IPS-15b (cell line): ENCODE data around the gene UGT1A10.
"Not testable (repeated sequence)": the region's sequence is repeated elsewhere in the genome, so short reads cannot be mapped to it uniquely, and the experiment has no call there.

Experiments used
- H3K27me3 ChIP-seq: one replicate; pipeline ENCODE4 v1.6.1; 2013; ENCODE audit warnings: low read length; ENCODE audit not compliant: control insufficient read depth, insufficient read depth
- H3K36me3 ChIP-seq: one replicate; pipeline ENCODE4 v1.6.1; 2013; ENCODE audit warnings: low read length; ENCODE audit not compliant: control insufficient read depth, insufficient read depth
- H3K4me1 ChIP-seq: one replicate; pipeline ENCODE4 v1.6.1; 2013; ENCODE audit warnings: mild to moderate bottlenecking, low read length; ENCODE audit not compliant: control insufficient read depth, insufficient read depth
- H3K4me3 ChIP-seq: one replicate; pipeline ENCODE4 v1.5.1; 2013; ENCODE audit warnings: low read depth, low read length
- H3K9ac ChIP-seq: one replicate; pipeline ENCODE4 v1.6.1; 2013; ENCODE audit warnings: low read depth, mild to moderate bottlenecking, low read length
- H3K9me3 ChIP-seq: one replicate; pipeline ENCODE4 v1.6.1; 2013; ENCODE audit warnings: mild to moderate bottlenecking, low read length; ENCODE audit not compliant: control insufficient read depth, insufficient read depth

Gene UGT1A10

GRCh38 chr2:233713262-233713615 is 77.0 kb downstream of the UGT1A10 start:
- Histone ChIP-seq H3K9me3 (no peaks in the 10 kb centered on the region), H3K36me3 (no peaks in the 10 kb centered on the region), H3K9ac (no peak overlapping the region), H3K4me3 (no peak overlapping the region), H3K27me3 (no peaks in the 10 kb centered on the region), H3K4me1 (no peaks in the 10 kb centered on the region)

GRCh38 chr2:233714121-233714520 is 77.9 kb downstream of the UGT1A10 start:
- H3K9me3 ChIP-seq, result no peaks in the 10 kb centered on the region
- H3K4me3 ChIP-seq, result no peak overlapping the region
- no peaks in the 10 kb centered on the region for H3K4me1 ChIP-seq
- no peaks in the 10 kb centered on the region for H3K36me3 ChIP-seq
- H3K27me3 ChIP-seq, result no peaks in the 10 kb centered on the region
- H3K9ac ChIP-seq, result no peak overlapping the region

- Histone ChIP-seq H3K4me3 (no peak within 1 kb of the TSS), H3K9me3 (no peaks in the 10 kb centered on the region), H3K27me3 (no peaks in the 10 kb centered on the region), H3K4me1 (no peaks in the 10 kb centered on the region), H3K9ac (no peak within 1 kb of the TSS), H3K36me3 (no peaks in the 10 kb centered on the region)
Observed at GRCh38 chr2:233718552-233718951, 82.3 kb downstream of the UGT1A10 start, which contains the start of gene UGT1A4. UGT1A4 (plus strand) TSS chr2:233718736; CDS start chr2:233718821, 85 bp downstream.

- Histone ChIP-seq H3K4me1 (no peaks in the 10 kb centered on the region), H3K9ac (no peak within 1 kb of the TSS), H3K27me3 (no peaks in the 10 kb centered on the region), H3K36me3 (no peaks in the 10 kb centered on the region), H3K9me3 (no peaks in the 10 kb centered on the region), H3K4me3 (no peak within 1 kb of the TSS)
Observed at GRCh38 chr2:233728723-233729301, 92.6 kb downstream of the UGT1A10 start, which contains the start of gene UGT1A3. UGT1A3 (plus strand) TSS chr2:233729042; CDS start chr2:233729127, 85 bp downstream.

GRCh38 chr2:233736868-233737653 is 100.8 kb downstream of the UGT1A10 start:
- H3K27me3 ChIP-seq, H3K9ac ChIP-seq, H3K36me3 ChIP-seq, H3K4me1 ChIP-seq, H3K9me3 ChIP-seq, H3K4me3 ChIP-seq: not testable (repeated sequence)

GRCh38 chr2:233740870-233741269 is 104.6 kb downstream of the UGT1A10 start:
- Histone ChIP-seq H3K9me3 (peaks cover 4% of the 10 kb centered on the region), H3K9ac (no peak overlapping the region), H3K4me3 (no peak overlapping the region)

GRCh38 chr2:233743464-233744259 is 107.4 kb downstream of the UGT1A10 start:
- H3K9ac ChIP-seq, result no peak overlapping the region
- no peaks in the 10 kb centered on the region for H3K27me3 ChIP-seq
- H3K36me3 ChIP-seq, result no peaks in the 10 kb centered on the region
- H3K9me3 ChIP-seq, result no peaks in the 10 kb centered on the region
- H3K4me3 ChIP-seq, result no peak overlapping the region
- H3K4me1 ChIP-seq, result no peaks in the 10 kb centered on the region

More at GRCh38 chr2:233740870-233741269, 104.6 kb downstream of the UGT1A10 start:
- no peaks in the 10 kb centered on the region for H3K27me3 ChIP-seq
- no peaks in the 10 kb centered on the region for H3K36me3 ChIP-seq
- H3K4me1 ChIP-seq, result no peaks in the 10 kb centered on the region

GRCh38 chr2:233745073-233745755 is 109.0 kb downstream of the UGT1A10 start:
- Histone ChIP-seq H3K9ac (no peak overlapping the region), H3K4me3 (no peak overlapping the region), H3K4me1 (no peaks in the 10 kb centered on the region), H3K9me3 (no peaks in the 10 kb centered on the region), H3K36me3 (no peaks in the 10 kb centered on the region), H3K27me3 (no peaks in the 10 kb centered on the region)

- H3K36me3 ChIP-seq, H3K4me1 ChIP-seq, H3K4me3 ChIP-seq, H3K9me3 ChIP-seq, H3K9ac ChIP-seq, H3K27me3 ChIP-seq: not testable (repeated sequence)
Observed at GRCh38 chr2:233745838-233746237, 109.6 kb downstream of the UGT1A10 start.

- Histone ChIP-seq H3K9me3 (no peaks in the 10 kb centered on the region), H3K4me3 (no peak overlapping the region), H3K27me3 (no peaks in the 10 kb centered on the region), H3K4me1 (no peaks in the 10 kb centered on the region), H3K9ac (no peak overlapping the region), H3K36me3 (no peaks in the 10 kb centered on the region)
Observed at GRCh38 chr2:233746475-233747282, 110.4 kb downstream of the UGT1A10 start.

- H3K36me3 ChIP-seq, result no peaks in the 10 kb centered on the region
- no peak overlapping the region for H3K4me3 ChIP-seq
- H3K9me3 ChIP-seq, result no peaks in the 10 kb centered on the region
- H3K4me1 ChIP-seq, result no peaks in the 10 kb centered on the region
- H3K27me3 ChIP-seq, result no peaks in the 10 kb centered on the region
- no peak overlapping the region for H3K9ac ChIP-seq
Observed at GRCh38 chr2:233747283-233747544, 111.0 kb downstream of the UGT1A10 start.
